SK-N-SH (cell line): ENCODE data around the gene ARHGAP26. TPM values are rescaled to one million over a fixed set of nuclear protein-coding genes. Genes with fewer than 3 reads are reported as not detected.

Experiments
- CTCF ChIA-PET: fragments of 300-600, 350-600 bp; formaldehyde crosslinking; extraction: SDS; loops from one replicate; lab custom pipeline; 2021; lab: Yijun Ruan, JAX
- POLR2A ChIA-PET: fragments of 350-600 bp; sonication (Branson Sonifier 250); formaldehyde crosslinking; extraction: SDS; loops from one replicate; lab custom pipeline; 2020; ENCODE audit warnings: antibody characterized with exemption, inconsistent platforms; lab: Yijun Ruan, JAX
- DNase-seq: peaks from one replicate; pipeline ENCODE4 v3.0.0; 2012
- H2AFZ ChIP-seq: fragments of 200-600 bp; sonication (generic); 2 replicates; pipeline ENCODE4 v1.8.1; 2016; ENCODE audit warnings: antibody characterized with exemption, mild to moderate bottlenecking, low read depth
- H3F3A ChIP-seq: fragments of 200-600 bp; sonication (generic); replicated peaks from 2 replicates; pipeline ENCODE3; 2016; ENCODE audit warnings: antibody characterized with exemption, mild to moderate bottlenecking; ENCODE audit not compliant: insufficient read depth
- H3K27ac ChIP-seq, 2 experiments: fragments of 200-500 bp in 1 of 2; fragments of 200-600 bp in 1 of 2; sonication (Bioruptor generic) in 1 of 2; sonication (generic), shearing (Covaris generic) in 1 of 2; 2 replicates each; pipeline versions ENCODE4 v1.5.1 to v1.6.1; 2014 to 2016; ENCODE audit warnings: low read depth in 2 of 2, inconsistent platforms in 1 of 2, low read length in 1 of 2, mild to moderate bottlenecking in 1 of 2, mixed read lengths in 1 of 2
- H3K27me3 ChIP-seq: fragments of 200-600 bp; sonication (generic), shearing (Covaris generic); 2 replicates; pipeline ENCODE4 v1.6.1; 2016; ENCODE audit warnings: mixed run types; ENCODE audit not compliant: insufficient read depth
- H3K36me3 ChIP-seq, 2 experiments: fragments of 200-500 bp in 1 of 2; fragments of 200-600 bp in 1 of 2; sonication (Bioruptor generic) in 1 of 2; sonication (generic) in 1 of 2; replicated peaks in 1 of 2; 2 replicates each; pipeline versions ENCODE3 to v1.5.1; 2014 to 2016; ENCODE audit warnings: low read length in 1 of 2, mild to moderate bottlenecking in 1 of 2; ENCODE audit not compliant: insufficient read depth in 2 of 2, control insufficient read depth in 1 of 2
- H3K4me1 ChIP-seq, 2 experiments: fragments of 200-500 bp in 1 of 2; fragments of 200-600 bp in 1 of 2; sonication (Bioruptor generic) in 1 of 2; sonication (generic), shearing (Covaris generic) in 1 of 2; 2 replicates each; pipeline versions ENCODE4 v1.5.1 to v1.6.1; 2014 to 2016; ENCODE audit warnings: low read depth in 1 of 2, low read length in 1 of 2, mixed run types in 1 of 2; ENCODE audit not compliant: insufficient read depth in 2 of 2, control insufficient read depth in 1 of 2
- H3K4me2 ChIP-seq: fragments of 200-600 bp; sonication (generic), shearing (Covaris generic); 2 replicates; pipeline ENCODE4 v1.6.1; 2017; ENCODE audit warnings: mixed run types
- H3K4me3 ChIP-seq, 2 experiments: fragments of 200-500 bp in 1 of 2; fragments of 200-600 bp in 1 of 2; sonication (Bioruptor generic) in 1 of 2; sonication (generic), shearing (Covaris generic) in 1 of 2; 2 replicates each; pipeline versions ENCODE4 v1.5.1 to v1.8.1; 2014 to 2016; ENCODE audit warnings: low read depth in 2 of 2, inconsistent platforms in 1 of 2, low read length in 1 of 2, mild to moderate bottlenecking in 1 of 2, mixed read lengths in 1 of 2, moderate library complexity in 1 of 2
- H3K79me2 ChIP-seq: fragments of 200-600 bp; sonication (generic); 2 replicates; pipeline ENCODE4 v1.8.1; 2017; ENCODE audit warnings: mild to moderate bottlenecking; ENCODE audit not compliant: insufficient read depth
- H3K9ac ChIP-seq: fragments of 200-600 bp; sonication (generic); 2 replicates; pipeline ENCODE4 v1.6.1; 2017; ENCODE audit warnings: mixed run types
- H3K9me2 ChIP-seq: fragments of 200-600 bp; sonication (generic); 2 replicates; pipeline ENCODE4 v1.6.1; 2017; ENCODE audit warnings: mixed run types
- H3K9me3 ChIP-seq: fragments of 200-600 bp; sonication (generic); 2 replicates; pipeline ENCODE4 v1.6.1; 2017; ENCODE audit warnings: mixed run types, mild to moderate bottlenecking, moderate library complexity
- H4K20me1 ChIP-seq: fragments of 200-600 bp; sonication (generic); 2 replicates; pipeline ENCODE4 v1.6.1; 2017; ENCODE audit warnings: mild to moderate bottlenecking, mixed run types; ENCODE audit not compliant: insufficient read depth
- CHD2 ChIP-seq: fragments of 150-350 bp; IDR thresholded peaks from 2 replicates; pipeline ENCODE4 v1.6.1; 2018; ENCODE audit warnings: low read length; ENCODE audit not compliant: partially characterized antibody
- ELF1 ChIP-seq: IDR thresholded peaks from 2 replicates; pipeline ENCODE4 v1.4.0; 2012
- FOXJ3 ChIP-seq: sonication (generic); formaldehyde crosslinking; IDR thresholded peaks from 2 replicates; pipeline ENCODE4 v1.5.1; 2020; ENCODE audit warnings: mild to moderate bottlenecking, missing genetic modification reagents
- FOXM1 ChIP-seq: IDR thresholded peaks from 2 replicates; pipeline ENCODE4 v1.4.0; 2012; ENCODE audit warnings: low read depth, mild to moderate bottlenecking
- JUND ChIP-seq: IDR thresholded peaks from 2 replicates; pipeline ENCODE4 v1.4.0; 2012
- MEF2A ChIP-seq: IDR thresholded peaks from 2 replicates; pipeline ENCODE4 v1.4.0; 2012; ENCODE audit warnings: low read depth, borderline replicate concordance
- NFIC ChIP-seq: IDR thresholded peaks from 2 replicates; pipeline ENCODE4 v1.4.0; 2012; ENCODE audit warnings: borderline replicate concordance
- NRF1 ChIP-seq: IDR thresholded peaks from 2 replicates; pipeline ENCODE4 v1.6.1; 2012; ENCODE audit warnings: low read depth, mild to moderate bottlenecking, low read length
- RAD21 ChIP-seq: IDR thresholded peaks from 2 replicates; pipeline ENCODE4 v1.6.1; 2012; ENCODE audit warnings: mild to moderate bottlenecking, low read length
- RFX5 ChIP-seq: IDR thresholded peaks from 2 replicates; pipeline ENCODE4 v1.6.1; 2012; ENCODE audit warnings: mild to moderate bottlenecking, improper control_type of control experiment, low read length
- RXRA ChIP-seq: IDR thresholded peaks from 2 replicates; pipeline ENCODE4 v1.4.0; 2012; ENCODE audit warnings: low read depth, mild to moderate bottlenecking, borderline replicate concordance
- SIN3A ChIP-seq: IDR thresholded peaks from 2 replicates; pipeline ENCODE4 v1.6.1; 2012; ENCODE audit warnings: low read depth, mild to moderate bottlenecking, low read length, moderate library complexity, borderline replicate concordance
- TAF1 ChIP-seq: IDR thresholded peaks from 2 replicates; pipeline ENCODE4 v1.6.1; 2012; ENCODE audit warnings: low read depth, mild to moderate bottlenecking, low read length, moderate library complexity, borderline replicate concordance
- TCF12 ChIP-seq: IDR thresholded peaks from 2 replicates; pipeline ENCODE4 v1.4.0; 2012
- TEAD4 ChIP-seq: IDR thresholded peaks from 2 replicates; pipeline ENCODE4 v1.4.0; 2012; ENCODE audit warnings: mild to moderate bottlenecking, borderline replicate concordance; ENCODE audit not compliant: insufficient read depth
- WGBS: methylation state at CpG from one replicate; pipeline ENCODE4 v1.1.6; 2017; ENCODE audit warnings: low lambda C conversion rate; 5-methylcytosine and 5-hydroxymethylcytosine counted together
- polyA plus RNA-seq, 3 experiments: library from polyadenylated mRNA; depleted of rRNA; stranded (reverse); fragments of >200 nt; gene quantifications; 2 replicates each; pipeline ENCODE4 v1.2.3, GENCODE V29; 2012
- TF ChIP-seq, protein P1 (sequence below): IDR thresholded peaks from 2 replicates; pipeline ENCODE4 v1.6.1; 2012; ENCODE audit warnings: mild to moderate bottlenecking, low read depth, low read length, moderate library complexity
- TF ChIP-seq, protein P2 (sequence below): fragments of 150-350 bp; IDR thresholded peaks from 2 replicates; pipeline ENCODE4 v1.6.1; 2017; ENCODE audit warnings: antibody characterized with exemption, low read length, low read depth, borderline replicate concordance
- TF ChIP-seq, protein P3 (sequence below): fragments of 200-600 bp; sonication (generic); IDR thresholded peaks from 2 replicates; pipeline ENCODE4 v1.6.1; 2017; ENCODE audit warnings: antibody characterized with exemption, mild to moderate bottlenecking, moderate library complexity
- TF ChIP-seq, protein P4 (sequence below): fragments of 150-350 bp; IDR thresholded peaks from 2 replicates; pipeline ENCODE4 v1.6.1; 2016; ENCODE audit warnings: mild to moderate bottlenecking, low read depth, low read length
- TF ChIP-seq, protein P5 (sequence below): IDR thresholded peaks from 2 replicates; pipeline ENCODE4 v1.4.0; 2012; ENCODE audit warnings: low read depth, borderline replicate concordance
- TF ChIP-seq, protein P6 (sequence below): IDR thresholded peaks from 2 replicates; pipeline ENCODE4 v1.4.0; 2012; ENCODE audit warnings: low read depth, borderline replicate concordance

ARHGAP26 gene
- polyA plus RNA-seq, 1 of the 3 experiments (the other 2 are of a cell fraction), result 6.1 TPM

DNA sequence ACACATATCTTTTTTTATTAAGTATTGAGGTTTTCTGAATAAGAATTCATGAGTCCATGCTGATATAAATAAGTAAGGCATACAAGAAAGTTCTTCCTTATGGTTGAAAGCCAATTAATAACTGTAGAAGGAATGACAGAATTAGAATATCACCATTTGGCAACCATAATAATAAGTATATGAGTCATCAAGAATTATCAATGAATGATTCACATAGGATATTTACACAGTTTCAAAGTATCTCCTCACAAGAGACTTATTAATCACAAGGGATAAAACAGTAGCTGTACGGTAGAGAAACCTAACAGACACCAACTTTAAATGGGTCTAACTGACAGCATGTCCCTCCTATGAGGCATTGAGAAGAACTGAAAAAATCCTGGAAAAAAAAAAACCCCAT, 471.7 kb downstream of the ARHGAP26 start (continued):
- TF ChIP-seq, protein P1, sequence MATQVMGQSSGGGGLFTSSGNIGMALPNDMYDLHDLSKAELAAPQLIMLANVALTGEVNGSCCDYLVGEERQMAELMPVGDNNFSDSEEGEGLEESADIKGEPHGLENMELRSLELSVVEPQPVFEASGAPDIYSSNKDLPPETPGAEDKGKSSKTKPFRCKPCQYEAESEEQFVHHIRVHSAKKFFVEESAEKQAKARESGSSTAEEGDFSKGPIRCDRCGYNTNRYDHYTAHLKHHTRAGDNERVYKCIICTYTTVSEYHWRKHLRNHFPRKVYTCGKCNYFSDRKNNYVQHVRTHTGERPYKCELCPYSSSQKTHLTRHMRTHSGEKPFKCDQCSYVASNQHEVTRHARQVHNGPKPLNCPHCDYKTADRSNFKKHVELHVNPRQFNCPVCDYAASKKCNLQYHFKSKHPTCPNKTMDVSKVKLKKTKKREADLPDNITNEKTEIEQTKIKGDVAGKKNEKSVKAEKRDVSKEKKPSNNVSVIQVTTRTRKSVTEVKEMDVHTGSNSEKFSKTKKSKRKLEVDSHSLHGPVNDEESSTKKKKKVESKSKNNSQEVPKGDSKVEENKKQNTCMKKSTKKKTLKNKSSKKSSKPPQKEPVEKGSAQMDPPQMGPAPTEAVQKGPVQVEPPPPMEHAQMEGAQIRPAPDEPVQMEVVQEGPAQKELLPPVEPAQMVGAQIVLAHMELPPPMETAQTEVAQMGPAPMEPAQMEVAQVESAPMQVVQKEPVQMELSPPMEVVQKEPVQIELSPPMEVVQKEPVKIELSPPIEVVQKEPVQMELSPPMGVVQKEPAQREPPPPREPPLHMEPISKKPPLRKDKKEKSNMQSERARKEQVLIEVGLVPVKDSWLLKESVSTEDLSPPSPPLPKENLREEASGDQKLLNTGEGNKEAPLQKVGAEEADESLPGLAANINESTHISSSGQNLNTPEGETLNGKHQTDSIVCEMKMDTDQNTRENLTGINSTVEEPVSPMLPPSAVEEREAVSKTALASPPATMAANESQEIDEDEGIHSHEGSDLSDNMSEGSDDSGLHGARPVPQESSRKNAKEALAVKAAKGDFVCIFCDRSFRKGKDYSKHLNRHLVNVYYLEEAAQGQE, result no peak
- TF ChIP-seq NFIC, result peak; percentile 34; the same call in 1 of the 2 replicates
- TF ChIP-seq RFX5, result no peak
- no peak for TF ChIP-seq ELF1
- TF ChIP-seq TAF1, result no peak
- TF ChIP-seq FOXJ3 (CRISPR knock-in tag), result no peak
- no peak for TF ChIP-seq RXRA
- TF ChIP-seq NRF1, result no peak
- no peak for TF ChIP-seq CHD2
- TF ChIP-seq, protein P2, sequence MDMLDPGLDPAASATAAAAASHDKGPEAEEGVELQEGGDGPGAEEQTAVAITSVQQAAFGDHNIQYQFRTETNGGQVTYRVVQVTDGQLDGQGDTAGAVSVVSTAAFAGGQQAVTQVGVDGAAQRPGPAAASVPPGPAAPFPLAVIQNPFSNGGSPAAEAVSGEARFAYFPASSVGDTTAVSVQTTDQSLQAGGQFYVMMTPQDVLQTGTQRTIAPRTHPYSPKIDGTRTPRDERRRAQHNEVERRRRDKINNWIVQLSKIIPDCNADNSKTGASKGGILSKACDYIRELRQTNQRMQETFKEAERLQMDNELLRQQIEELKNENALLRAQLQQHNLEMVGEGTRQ, result no peak
- TF ChIP-seq, all 33 proteins: peak for 4

DNA sequence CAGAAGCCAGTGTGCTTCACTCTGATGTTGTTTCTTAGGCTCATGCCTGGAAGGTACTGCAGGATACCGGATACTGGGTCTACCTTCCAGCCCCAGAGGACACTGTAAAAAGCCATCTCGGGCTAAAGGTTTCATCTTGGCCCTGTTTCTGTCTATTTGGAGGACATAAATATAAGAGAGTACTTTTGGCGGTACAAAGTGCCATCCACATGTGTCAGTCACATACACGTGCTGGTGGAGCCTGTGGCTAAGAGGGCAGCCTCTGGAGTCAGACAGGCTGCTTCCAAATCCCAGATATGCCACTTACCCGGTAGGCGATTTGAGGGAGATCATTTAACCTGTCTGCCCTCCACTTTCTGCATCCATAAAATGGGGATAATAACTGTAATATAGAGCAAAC, 472.9 kb downstream of the ARHGAP26 start:
- H3K9me2 ChIP-seq, result no peaks in the 10 kb centered on the region
- peaks cover 37% of the 10 kb centered on the region for H3F3A ChIP-seq
- H3K79me2 ChIP-seq, result no peaks in the 10 kb centered on the region
- CTCF ChIA-PET, result no interaction called here
- POLR2A ChIA-PET, result no interaction called here
- H3K36me3 ChIP-seq, result no peaks in the 10 kb centered on the region
- H3K4me2 ChIP-seq, result peak overlapping the region; percentile 70; the same call in 1 of the 2 replicates
- H3K4me3 ChIP-seq, result no peak overlapping the region
- WGBS, result 81% methylated on average over 6 of the region's 6 CpGs
- no peaks in the 10 kb centered on the region for H3K27me3 ChIP-seq
- H3K9me3 ChIP-seq, result no peaks in the 10 kb centered on the region
- no peaks in the 10 kb centered on the region for H4K20me1 ChIP-seq
- H3K27ac ChIP-seq, result peak overlapping the region; percentile 81 to 95
- H3K4me1 ChIP-seq, result peaks cover 2 to 42% of the 10 kb centered on the region in 2 experiments; a peak in 3 of 4 replicates
- no peak for DNase-seq
- H3K9ac ChIP-seq, result peak overlapping the region; percentile 67; the same call in 1 of the 2 replicates
- H2AFZ ChIP-seq, result no peak overlapping the region
- TF ChIP-seq RAD21 (no peak), SIN3A (no peak), RFX5 (no peak), JUND (no peak), MEF2A (no peak), FOXM1 (no peak), TEAD4 (no peak), TCF12 (no peak), FOXJ3 (CRISPR knock-in tag) (no peak), NFIC (no peak)
- TF ChIP-seq, protein P3, sequence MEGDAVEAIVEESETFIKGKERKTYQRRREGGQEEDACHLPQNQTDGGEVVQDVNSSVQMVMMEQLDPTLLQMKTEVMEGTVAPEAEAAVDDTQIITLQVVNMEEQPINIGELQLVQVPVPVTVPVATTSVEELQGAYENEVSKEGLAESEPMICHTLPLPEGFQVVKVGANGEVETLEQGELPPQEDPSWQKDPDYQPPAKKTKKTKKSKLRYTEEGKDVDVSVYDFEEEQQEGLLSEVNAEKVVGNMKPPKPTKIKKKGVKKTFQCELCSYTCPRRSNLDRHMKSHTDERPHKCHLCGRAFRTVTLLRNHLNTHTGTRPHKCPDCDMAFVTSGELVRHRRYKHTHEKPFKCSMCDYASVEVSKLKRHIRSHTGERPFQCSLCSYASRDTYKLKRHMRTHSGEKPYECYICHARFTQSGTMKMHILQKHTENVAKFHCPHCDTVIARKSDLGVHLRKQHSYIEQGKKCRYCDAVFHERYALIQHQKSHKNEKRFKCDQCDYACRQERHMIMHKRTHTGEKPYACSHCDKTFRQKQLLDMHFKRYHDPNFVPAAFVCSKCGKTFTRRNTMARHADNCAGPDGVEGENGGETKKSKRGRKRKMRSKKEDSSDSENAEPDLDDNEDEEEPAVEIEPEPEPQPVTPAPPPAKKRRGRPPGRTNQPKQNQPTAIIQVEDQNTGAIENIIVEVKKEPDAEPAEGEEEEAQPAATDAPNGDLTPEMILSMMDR, result no peak
- TF ChIP-seq, protein P4, sequence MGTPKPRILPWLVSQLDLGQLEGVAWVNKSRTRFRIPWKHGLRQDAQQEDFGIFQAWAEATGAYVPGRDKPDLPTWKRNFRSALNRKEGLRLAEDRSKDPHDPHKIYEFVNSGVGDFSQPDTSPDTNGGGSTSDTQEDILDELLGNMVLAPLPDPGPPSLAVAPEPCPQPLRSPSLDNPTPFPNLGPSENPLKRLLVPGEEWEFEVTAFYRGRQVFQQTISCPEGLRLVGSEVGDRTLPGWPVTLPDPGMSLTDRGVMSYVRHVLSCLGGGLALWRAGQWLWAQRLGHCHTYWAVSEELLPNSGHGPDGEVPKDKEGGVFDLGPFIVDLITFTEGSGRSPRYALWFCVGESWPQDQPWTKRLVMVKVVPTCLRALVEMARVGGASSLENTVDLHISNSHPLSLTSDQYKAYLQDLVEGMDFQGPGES, result no peak
- TF ChIP-seq, protein P5, sequence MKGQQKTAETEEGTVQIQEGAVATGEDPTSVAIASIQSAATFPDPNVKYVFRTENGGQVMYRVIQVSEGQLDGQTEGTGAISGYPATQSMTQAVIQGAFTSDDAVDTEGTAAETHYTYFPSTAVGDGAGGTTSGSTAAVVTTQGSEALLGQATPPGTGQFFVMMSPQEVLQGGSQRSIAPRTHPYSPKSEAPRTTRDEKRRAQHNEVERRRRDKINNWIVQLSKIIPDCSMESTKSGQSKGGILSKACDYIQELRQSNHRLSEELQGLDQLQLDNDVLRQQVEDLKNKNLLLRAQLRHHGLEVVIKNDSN, result no peak
- TF ChIP-seq, protein P6, sequence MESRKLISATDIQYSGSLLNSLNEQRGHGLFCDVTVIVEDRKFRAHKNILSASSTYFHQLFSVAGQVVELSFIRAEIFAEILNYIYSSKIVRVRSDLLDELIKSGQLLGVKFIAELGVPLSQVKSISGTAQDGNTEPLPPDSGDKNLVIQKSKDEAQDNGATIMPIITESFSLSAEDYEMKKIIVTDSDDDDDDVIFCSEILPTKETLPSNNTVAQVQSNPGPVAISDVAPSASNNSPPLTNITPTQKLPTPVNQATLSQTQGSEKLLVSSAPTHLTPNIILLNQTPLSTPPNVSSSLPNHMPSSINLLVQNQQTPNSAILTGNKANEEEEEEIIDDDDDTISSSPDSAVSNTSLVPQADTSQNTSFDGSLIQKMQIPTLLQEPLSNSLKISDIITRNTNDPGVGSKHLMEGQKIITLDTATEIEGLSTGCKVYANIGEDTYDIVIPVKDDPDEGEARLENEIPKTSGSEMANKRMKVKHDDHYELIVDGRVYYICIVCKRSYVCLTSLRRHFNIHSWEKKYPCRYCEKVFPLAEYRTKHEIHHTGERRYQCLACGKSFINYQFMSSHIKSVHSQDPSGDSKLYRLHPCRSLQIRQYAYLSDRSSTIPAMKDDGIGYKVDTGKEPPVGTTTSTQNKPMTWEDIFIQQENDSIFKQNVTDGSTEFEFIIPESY, result no peak
